A549 (cell line): ENCODE measurements around the gene KCNK13. TPM values are rescaled to one million over a fixed set of nuclear protein-coding genes. Genes with fewer than 3 reads are reported as not detected.

ENCODE experiments used
- ATAC-seq, 2 experiments: fragments of 200-7000 bp in 1 of 2; fragments of >200 bp in 1 of 2; cut with Nextera tagmentation in 1 of 2; cut with Tn5 transposase in 1 of 2; 3 replicates each; pipeline versions ENCODE4 v1.8.0 to v1.9.1; 2018 to 2020; ENCODE audit warnings: mild to moderate bottlenecking in 1 of 2, moderate library complexity in 1 of 2
- CTCF ChIA-PET: fragments of 300-600 bp; sonication (Branson Sonifier 250); formaldehyde crosslinking; extraction: SDS; loops from one replicate; lab custom pipeline; 2021; ENCODE audit warnings: antibody characterized with exemption, inconsistent platforms; lab: Yijun Ruan, JAX
- POLR2A ChIA-PET: fragments of 350-600 bp; formaldehyde crosslinking; extraction: SDS; loops from one replicate; lab custom pipeline; 2021; ENCODE audit warnings: antibody characterized with exemption, inconsistent platforms; lab: Yijun Ruan, JAX
- DNase-seq, 2 experiments: peaks; one replicate each; pipeline versions ENCODE4 v3.0.0 to v3.0.0-alpha.2; 2011 to 2016; ENCODE audit warnings: low read depth in 1 of 2, low spot score in 1 of 2
- FAIRE-seq: peaks from 2 replicates; lab custom pipeline; 2011; peaks lifted over from hg19 to GRCh38; lab: Jason Lieb, UNC
- H3K27ac ChIP-seq, 2 experiments: fragments of >200 bp; sonication (Bioruptor Twin); formaldehyde crosslinking; 3 replicates each; pipeline ENCODE4 v1.5.1; 2016 to 2017
- H3K4me1 ChIP-seq: fragments of >200 bp; sonication (Bioruptor Twin); formaldehyde crosslinking; 3 replicates; pipeline ENCODE4 v1.6.1; 2016
- H3K4me2 ChIP-seq: fragments of >200 bp; sonication (Bioruptor Twin); formaldehyde crosslinking; 3 replicates; pipeline ENCODE4 v1.6.1; 2016
- H3K4me3 ChIP-seq: fragments of >200 bp; sonication (Bioruptor Twin); formaldehyde crosslinking; 3 replicates; pipeline ENCODE4 v1.5.1; 2016
- H3K9me3 ChIP-seq: fragments of >200 bp; sonication (Bioruptor Twin); formaldehyde crosslinking; 3 replicates; pipeline ENCODE4 v1.6.1; 2016
- BHLHE40 ChIP-seq: IDR thresholded peaks from 2 replicates; pipeline ENCODE4 v1.6.1; 2012; ENCODE audit warnings: low read depth, low read length, inconsistent platforms
- CHD2 ChIP-seq: fragments of 150-350 bp; IDR thresholded peaks from 2 replicates; pipeline ENCODE4 v1.6.1; 2014; ENCODE audit warnings: low read length; ENCODE audit not compliant: partially characterized antibody
- EHMT2 ChIP-seq: fragments of 200-600 bp; sonication (generic); IDR thresholded peaks from 2 replicates; pipeline ENCODE4 v1.6.1; 2016; ENCODE audit warnings: antibody characterized with exemption, low read depth, mild to moderate bottlenecking, moderate library complexity
- ESRRA ChIP-seq: fragments of 150-350 bp; IDR thresholded peaks from 2 replicates; pipeline ENCODE4 v1.6.1; 2014; ENCODE audit warnings: mild to moderate bottlenecking, low read length, borderline replicate concordance
- FOSB ChIP-seq: fragments of 250-450 bp; sonication (Bioruptor Pico); IDR thresholded peaks from 2 replicates; pipeline ENCODE4 v1.5.0; 2020; ENCODE audit warnings: mild to moderate bottlenecking, moderate library complexity
- JUN ChIP-seq, 2 experiments: fragments of >200 bp; sonication (Bioruptor Twin); formaldehyde crosslinking; IDR thresholded peaks; 2 replicates in 1 of 2; 3 replicates in 1 of 2; pipeline ENCODE4 v1.6.1; 2016 to 2017
- KDM1A ChIP-seq: fragments of 200-600 bp; sonication (generic); IDR thresholded peaks from 2 replicates; pipeline ENCODE4 v1.6.1; 2016; ENCODE audit warnings: low read depth, mild to moderate bottlenecking
- KDM5A ChIP-seq: fragments of 200-600 bp; sonication (generic); IDR thresholded peaks from 2 replicates; pipeline ENCODE4 v1.6.1; 2016; ENCODE audit warnings: antibody characterized with exemption, mild to moderate bottlenecking
- MAZ ChIP-seq: fragments of 150-350 bp; IDR thresholded peaks from 2 replicates; pipeline ENCODE4 v1.6.1; 2014; ENCODE audit warnings: antibody characterized with exemption, low read depth, low read length, borderline replicate concordance
- MYC ChIP-seq: IDR thresholded peaks from 2 replicates; pipeline ENCODE4 v1.6.1; 2012; ENCODE audit warnings: mild to moderate bottlenecking, inconsistent platforms, low read length, improper control_type of control experiment, borderline replicate concordance
- NFE2L2 ChIP-seq: fragments of 150-350 bp; conservative IDR thresholded peaks from 2 replicates; pipeline ENCODE4 v1.6.1; 2014; ENCODE audit warnings: low read length
- POLR2AphosphoS2 ChIP-seq: conservative IDR thresholded peaks from 2 replicates; pipeline ENCODE4 v1.6.1; 2012; ENCODE audit warnings: low read length, improper control_type of control experiment, inconsistent platforms
- RCOR1 ChIP-seq: fragments of 150-350 bp; IDR thresholded peaks from 2 replicates; pipeline ENCODE4 v1.6.1; 2014; ENCODE audit warnings: antibody characterized with exemption, low read length, low read depth
- RFX5 ChIP-seq: fragments of 450-650 bp; IDR thresholded peaks from 2 replicates; pipeline ENCODE4 v1.7.1; 2014; ENCODE audit warnings: antibody characterized with exemption, mild to moderate bottlenecking, moderate library complexity
- RNF2 ChIP-seq: fragments of 200-600 bp; sonication (generic); IDR thresholded peaks from 2 replicates; pipeline ENCODE4 v1.6.1; 2016; ENCODE audit warnings: low read depth, mild to moderate bottlenecking, antibody characterized with exemption, moderate library complexity, borderline replicate concordance
- SMC3 ChIP-seq: fragments of >200 bp; sonication (Bioruptor Twin); formaldehyde crosslinking; IDR thresholded peaks from 3 replicates; pipeline ENCODE4 v1.6.1; 2018; ENCODE audit warnings: inconsistent platforms
- WGBS: methylation state at CpG from one replicate; pipeline ENCODE4 v1.1.6; 2017; ENCODE audit errors: missing lambda C conversion rate; 5-methylcytosine and 5-hydroxymethylcytosine counted together
- polyA plus RNA-seq, 4 experiments: library from polyadenylated mRNA; depleted of rRNA in 3 of 4; stranded (reverse); fragments of >200 nt; fragmentation: RNase III in 1 of 4; extraction: RNeasy Plus Mini Kit Qiagen cat#74134 plus additional on column Dnase treatment in 1 of 4; gene quantifications; 2 replicates in 3 of 4; 3 replicates in 1 of 4; pipeline ENCODE4 v1.2.3, GENCODE V29; 2011 to 2017
- TF ChIP-seq, protein P1 (sequence below): fragments of >200 bp; sonication (Bioruptor Twin); formaldehyde crosslinking; IDR thresholded peaks from 2 replicates; pipeline ENCODE4 v1.6.1; 2016
- TF ChIP-seq, protein P2 (sequence below): fragments of 250-450 bp; sonication (Bioruptor Pico); IDR thresholded peaks from 2 replicates; pipeline ENCODE4 v1.5.0; 2021; ENCODE audit warnings: mild to moderate bottlenecking, moderate library complexity, borderline replicate concordance
- TF ChIP-seq, protein P3 (sequence below): fragments of 200-600 bp; sonication (generic); IDR thresholded peaks from 2 replicates; pipeline ENCODE4 v1.6.1; 2016; ENCODE audit warnings: antibody characterized with exemption, mild to moderate bottlenecking, moderate library complexity

The KCNK13 gene
- polyA plus RNA-seq, 2 of the 4 experiments (the other 2 are of a cell fraction): not detected

DNA sequence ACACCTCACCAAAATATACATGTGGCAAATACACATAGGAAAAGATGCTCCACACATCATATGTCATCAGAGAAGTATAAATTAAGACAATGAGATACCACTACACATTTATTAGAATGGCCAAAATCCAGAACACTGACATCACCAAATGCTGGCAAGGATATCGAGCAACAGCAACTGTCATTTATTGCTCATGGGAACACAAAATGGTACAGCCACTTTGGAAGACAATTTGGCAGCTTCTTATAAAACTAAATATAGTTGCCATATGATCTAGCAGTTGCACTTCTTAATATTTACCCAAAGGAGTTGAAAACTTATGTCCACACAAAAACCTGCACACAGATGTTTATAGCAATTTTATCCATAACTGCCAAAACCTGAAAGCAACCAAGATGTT, 7.0 kb upstream of the KCNK13 start (continued):
- TF ChIP-seq, protein P1, sequence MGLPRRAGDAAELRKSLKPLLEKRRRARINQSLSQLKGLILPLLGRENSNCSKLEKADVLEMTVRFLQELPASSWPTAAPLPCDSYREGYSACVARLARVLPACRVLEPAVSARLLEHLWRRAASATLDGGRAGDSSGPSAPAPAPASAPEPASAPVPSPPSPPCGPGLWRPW: no peak
- no peak for TF ChIP-seq RNF2

DNA sequence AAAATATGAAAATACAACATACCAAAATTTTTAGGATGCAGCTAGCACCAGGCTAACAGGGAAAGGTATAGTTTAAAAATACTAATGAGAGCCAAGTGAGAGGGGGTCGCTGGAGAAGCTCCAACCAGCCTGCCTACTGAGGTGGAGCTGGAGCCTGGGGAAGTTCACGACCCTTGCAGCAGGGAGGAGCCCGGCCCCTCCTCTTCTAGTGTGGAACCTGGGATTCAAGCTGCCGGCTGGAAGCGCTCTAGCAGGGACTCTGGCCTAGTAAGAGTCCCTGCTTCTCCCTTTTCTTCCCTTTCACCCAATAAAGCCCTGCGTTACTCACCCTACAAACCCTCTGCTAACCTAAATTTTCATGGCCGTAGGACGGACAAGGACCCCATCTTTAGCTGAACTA, 5.0 kb upstream of the KCNK13 start:
- Histone ChIP-seq H3K27ac (no peak overlapping the region), H3K9me3 (peaks cover 6% of the 10 kb centered on the region; the same call in 1 of the 3 replicates), H3K4me1 (peaks cover 11% of the 10 kb centered on the region; the same call in 1 of the 3 replicates), H3K4me2 (no peak overlapping the region), H3K4me3 (no peak overlapping the region)
- ATAC-seq: no peak
- ChIA-PET POLR2A (no interaction called here), CTCF (interaction anchor here (2.0 kb wide), 1 partner anchor 83 kb away, joined by 4 read pairs; no protein-coding TSS in a partner anchor)
- TF ChIP-seq RFX5: no peak
- no peak for TF ChIP-seq MYC
- no peak for TF ChIP-seq MAZ
- TF ChIP-seq, protein P1: no peak
- TF ChIP-seq NFE2L2: no peak
- TF ChIP-seq POLR2AphosphoS2: no peak
- no peak for TF ChIP-seq SMC3
- no peak for TF ChIP-seq EHMT2
- TF ChIP-seq KDM1A: no peak
- TF ChIP-seq BHLHE40: no peak
- no peak for TF ChIP-seq FOSB
- TF ChIP-seq, protein P2, sequence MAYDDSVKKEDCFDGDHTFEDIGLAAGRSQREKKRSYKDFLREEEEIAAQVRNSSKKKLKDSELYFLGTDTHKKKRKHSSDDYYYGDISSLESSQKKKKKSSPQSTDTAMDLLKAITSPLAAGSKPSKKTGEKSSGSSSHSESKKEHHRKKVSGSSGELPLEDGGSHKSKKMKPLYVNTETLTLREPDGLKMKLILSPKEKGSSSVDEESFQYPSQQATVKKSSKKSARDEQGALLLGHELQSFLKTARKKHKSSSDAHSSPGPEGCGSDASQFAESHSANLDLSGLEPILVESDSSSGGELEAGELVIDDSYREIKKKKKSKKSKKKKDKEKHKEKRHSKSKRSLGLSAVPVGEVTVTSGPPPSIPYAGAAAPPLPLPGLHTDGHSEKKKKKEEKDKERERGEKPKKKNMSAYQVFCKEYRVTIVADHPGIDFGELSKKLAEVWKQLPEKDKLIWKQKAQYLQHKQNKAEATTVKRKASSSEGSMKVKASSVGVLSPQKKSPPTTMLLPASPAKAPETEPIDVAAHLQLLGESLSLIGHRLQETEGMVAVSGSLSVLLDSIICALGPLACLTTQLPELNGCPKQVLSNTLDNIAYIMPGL (CRISPR knock-in tag): no peak
- TF ChIP-seq JUN (IDR thresholded peaks at IDR 0.05): no peak
- TF ChIP-seq, protein P3, sequence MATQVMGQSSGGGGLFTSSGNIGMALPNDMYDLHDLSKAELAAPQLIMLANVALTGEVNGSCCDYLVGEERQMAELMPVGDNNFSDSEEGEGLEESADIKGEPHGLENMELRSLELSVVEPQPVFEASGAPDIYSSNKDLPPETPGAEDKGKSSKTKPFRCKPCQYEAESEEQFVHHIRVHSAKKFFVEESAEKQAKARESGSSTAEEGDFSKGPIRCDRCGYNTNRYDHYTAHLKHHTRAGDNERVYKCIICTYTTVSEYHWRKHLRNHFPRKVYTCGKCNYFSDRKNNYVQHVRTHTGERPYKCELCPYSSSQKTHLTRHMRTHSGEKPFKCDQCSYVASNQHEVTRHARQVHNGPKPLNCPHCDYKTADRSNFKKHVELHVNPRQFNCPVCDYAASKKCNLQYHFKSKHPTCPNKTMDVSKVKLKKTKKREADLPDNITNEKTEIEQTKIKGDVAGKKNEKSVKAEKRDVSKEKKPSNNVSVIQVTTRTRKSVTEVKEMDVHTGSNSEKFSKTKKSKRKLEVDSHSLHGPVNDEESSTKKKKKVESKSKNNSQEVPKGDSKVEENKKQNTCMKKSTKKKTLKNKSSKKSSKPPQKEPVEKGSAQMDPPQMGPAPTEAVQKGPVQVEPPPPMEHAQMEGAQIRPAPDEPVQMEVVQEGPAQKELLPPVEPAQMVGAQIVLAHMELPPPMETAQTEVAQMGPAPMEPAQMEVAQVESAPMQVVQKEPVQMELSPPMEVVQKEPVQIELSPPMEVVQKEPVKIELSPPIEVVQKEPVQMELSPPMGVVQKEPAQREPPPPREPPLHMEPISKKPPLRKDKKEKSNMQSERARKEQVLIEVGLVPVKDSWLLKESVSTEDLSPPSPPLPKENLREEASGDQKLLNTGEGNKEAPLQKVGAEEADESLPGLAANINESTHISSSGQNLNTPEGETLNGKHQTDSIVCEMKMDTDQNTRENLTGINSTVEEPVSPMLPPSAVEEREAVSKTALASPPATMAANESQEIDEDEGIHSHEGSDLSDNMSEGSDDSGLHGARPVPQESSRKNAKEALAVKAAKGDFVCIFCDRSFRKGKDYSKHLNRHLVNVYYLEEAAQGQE: no peak
- no peak for TF ChIP-seq RCOR1
- TF ChIP-seq KDM5A: no peak
- no peak for TF ChIP-seq CHD2
- no peak for TF ChIP-seq ESRRA
- no peak for FAIRE-seq
- WGBS: 31% methylated on average over 8 of the region's 8 CpGs
- no peak for DNase-seq
